Neural progenitor cell (in vitro differentiated cells): ENCODE measurements around the gene GIT2. TPM values are rescaled to one million over a fixed set of nuclear protein-coding genes. Genes with fewer than 3 reads are reported as not detected.

Source experiments
- DNase-seq: peaks from one replicate; pipeline ENCODE4 v3.0.0-alpha.2; 2016; ENCODE audit warnings: low spot score
- H2AFZ ChIP-seq: fragments of 200-600 bp; sonication (generic); replicated peaks from 2 replicates; pipeline ENCODE4 v1.6.1; 2016; ENCODE audit warnings: antibody characterized with exemption
- H3F3A ChIP-seq: fragments of 200-600 bp; sonication (generic); 2 replicates; pipeline ENCODE4 v1.6.1; 2016; ENCODE audit warnings: antibody characterized with exemption, low read depth
- H3K27ac ChIP-seq: fragments of 200-600 bp; sonication (generic); 2 replicates; pipeline ENCODE4 v1.5.1; 2016; ENCODE audit warnings: mild to moderate bottlenecking
- H3K27me3 ChIP-seq: fragments of 200-600 bp; sonication (generic); 2 replicates; pipeline ENCODE4 v1.6.1; 2016; ENCODE audit warnings: mild to moderate bottlenecking, moderate library complexity
- H3K36me3 ChIP-seq: fragments of 200-600 bp; sonication (generic); 2 replicates; pipeline ENCODE4 v1.5.1; 2016
- H3K4me1 ChIP-seq: fragments of 200-600 bp; sonication (generic); 2 replicates; pipeline ENCODE4 v1.6.1; 2016; ENCODE audit warnings: mixed run types
- H3K4me2 ChIP-seq: fragments of 200-600 bp; sonication (generic); 2 replicates; pipeline ENCODE4 v1.6.1; 2016
- H3K4me3 ChIP-seq: fragments of 200-600 bp; sonication (generic); 2 replicates; pipeline ENCODE4 v1.5.1; 2016
- H3K79me2 ChIP-seq: fragments of 200-600 bp; sonication (generic); 2 replicates; pipeline ENCODE4 v1.6.1; 2016; ENCODE audit warnings: low read depth
- H3K9ac ChIP-seq: fragments of 200-600 bp; sonication (generic); 2 replicates; pipeline ENCODE4 v1.6.1; 2016
- H3K9me3 ChIP-seq: fragments of 200-600 bp; sonication (generic); 2 replicates; pipeline ENCODE4 v1.5.1; 2016; ENCODE audit warnings: low read depth
- H4K20me1 ChIP-seq: fragments of 200-600 bp; sonication (generic); 2 replicates; pipeline ENCODE4 v1.6.1; 2016; ENCODE audit warnings: low read depth
- H3K27ac Mint-ChIP-seq: 3 replicates; pipeline ENCODE4 v1.8.0; 2021; ENCODE audit warnings: mixed read lengths
- H3K27me3 Mint-ChIP-seq: 2 replicates; pipeline ENCODE4 v1.8.0; 2022; ENCODE audit warnings: low read depth, mild to moderate bottlenecking, inconsistent platforms, moderate library complexity, mixed read lengths; ENCODE audit not compliant: insufficient read depth
- H3K36me3 Mint-ChIP-seq: 3 replicates; pipeline ENCODE4 v1.8.0; 2021; ENCODE audit warnings: mixed read lengths
- H3K4me1 Mint-ChIP-seq: 3 replicates; pipeline ENCODE4 v1.8.0; 2021; ENCODE audit warnings: mixed read lengths
- H3K4me3 Mint-ChIP-seq: 3 replicates; pipeline ENCODE4 v1.8.0; 2021; ENCODE audit warnings: mild to moderate bottlenecking, moderate library complexity, mixed read lengths
- H3K9me3 Mint-ChIP-seq: 3 replicates; pipeline ENCODE4 v1.8.0; 2020; ENCODE audit warnings: mixed read lengths
- CTCF ChIP-seq: fragments of 200-600 bp; sonication (generic); IDR thresholded peaks from 2 replicates; pipeline ENCODE4 v1.5.1; 2017; ENCODE audit warnings: antibody characterized with exemption, mild to moderate bottlenecking
- EZH2 ChIP-seq: fragments of 200-600 bp; sonication (generic); IDR thresholded peaks from 2 replicates; pipeline ENCODE4 v1.6.1; 2017; ENCODE audit warnings: antibody characterized with exemption, mild to moderate bottlenecking, moderate library complexity
- EZH2phosphoT487 ChIP-seq: fragments of 200-600 bp; sonication (generic); IDR thresholded peaks from 2 replicates; pipeline ENCODE4 v1.6.1; 2017; ENCODE audit warnings: antibody characterized with exemption
- total RNA-seq: library from RNA; depleted of rRNA; stranded (reverse); fragments of >200 nt; gene quantifications from 2 replicates; pipeline ENCODE4 v1.2.3, GENCODE V29; 2015; ENCODE audit warnings: low replicate concordance

GIT2 gene
- total RNA-seq, 1 donor from 2014 or later: 28.5 TPM

- Histone ChIP-seq H3K4me3 (no peak overlapping the region), H3K9me3 (no peaks in the 10 kb centered on the region), H3K4me1 (peaks cover 5% of the 10 kb centered on the region), H4K20me1 (no peaks in the 10 kb centered on the region), H3F3A (peaks cover 6% of the 10 kb centered on the region), H2AFZ (no peak overlapping the region), H3K27ac (peak overlapping the region; percentile 47), H3K9ac (no peak overlapping the region), H3K79me2 (no peaks in the 10 kb centered on the region), H3K4me2 (peak overlapping the region; percentile 10), H3K36me3 (no peaks in the 10 kb centered on the region), H3K27me3 (no peaks in the 10 kb centered on the region)
- Mint-ChIP-seq H3K27me3 (peaks cover 8% of the 10 kb centered on the region), H3K4me1 (peaks cover 8% of the 10 kb centered on the region), H3K9me3 (no peaks in the 10 kb centered on the region), H3K36me3 (peaks cover 17% of the 10 kb centered on the region), H3K4me3 (no peak overlapping the region), H3K27ac (no peak overlapping the region)
- DNase-seq: peak; percentile 7
- no peak for TF ChIP-seq CTCF
- no peak for TF ChIP-seq EZH2phosphoT487
- no peak for TF ChIP-seq EZH2
Measured at GRCh38 chr12:110023059-110023980, 27.2 kb upstream of the GIT2 start.

DNA sequence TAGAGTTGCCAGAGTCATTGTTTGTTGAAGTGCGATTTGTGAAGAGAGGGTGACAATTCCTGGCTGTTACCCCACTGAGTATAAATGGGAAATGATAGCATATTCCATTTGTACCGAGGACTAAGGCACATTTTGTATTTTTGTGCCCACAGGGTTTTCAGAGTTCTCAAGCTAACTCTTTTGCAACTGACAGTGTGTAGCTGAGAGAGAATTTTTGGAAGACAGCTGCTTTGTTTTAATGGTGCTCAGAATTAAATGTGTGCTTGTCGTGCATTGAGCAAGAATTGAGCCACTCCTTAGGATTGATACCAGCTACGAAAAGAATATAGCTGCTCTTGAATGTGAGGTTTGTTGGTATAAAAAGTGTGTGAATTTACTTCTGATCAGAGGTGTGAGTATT lies 24.8 kb upstream of the GIT2 start:
- no peaks in the 10 kb centered on the region for H3K36me3 ChIP-seq
- H3K27ac ChIP-seq: no peak overlapping the region
- DNase-seq: no peak
- H3K79me2 ChIP-seq: no peaks in the 10 kb centered on the region
- H3K4me1 ChIP-seq: peaks cover 5% of the 10 kb centered on the region
- H2AFZ ChIP-seq: no peak overlapping the region
- H3K27me3 ChIP-seq: no peaks in the 10 kb centered on the region
- H3K4me3 ChIP-seq: no peak overlapping the region
- TF ChIP-seq CTCF: no peak
- TF ChIP-seq EZH2: no peak
- no peak for TF ChIP-seq EZH2phosphoT487
- H4K20me1 ChIP-seq: no peaks in the 10 kb centered on the region
- H3K9ac ChIP-seq: no peak overlapping the region
- Mint-ChIP-seq H3K36me3 (peaks cover 8% of the 10 kb centered on the region), H3K27me3 (peaks cover 8% of the 10 kb centered on the region), H3K9me3 (no peaks in the 10 kb centered on the region), H3K4me3 (no peak overlapping the region), H3K27ac (no peak overlapping the region), H3K4me1 (peaks cover 8% of the 10 kb centered on the region)
- H3K4me2 ChIP-seq: no peak overlapping the region
- H3K9me3 ChIP-seq: no peaks in the 10 kb centered on the region
- H3F3A ChIP-seq: peaks cover 6% of the 10 kb centered on the region

GRCh38 chr12:110015132-110015531 lies 19.0 kb upstream of the GIT2 start:
- Mint-ChIP-seq H3K27me3 (no peaks in the 10 kb centered on the region), H3K4me3 (no peak overlapping the region), H3K9me3 (no peaks in the 10 kb centered on the region), H3K36me3 (peaks cover 9% of the 10 kb centered on the region), H3K27ac (no peak overlapping the region), H3K4me1 (no peaks in the 10 kb centered on the region)
- Histone ChIP-seq H3K4me2 (no peak overlapping the region), H3K4me1 (no peaks in the 10 kb centered on the region), H3K36me3 (no peaks in the 10 kb centered on the region), H3F3A (peaks cover 4% of the 10 kb centered on the region), H3K27ac (no peak overlapping the region), H3K9me3 (no peaks in the 10 kb centered on the region), H3K4me3 (no peak overlapping the region), H2AFZ (no peak overlapping the region), H3K9ac (no peak overlapping the region), H3K27me3 (no peaks in the 10 kb centered on the region), H4K20me1 (no peaks in the 10 kb centered on the region), H3K79me2 (no peaks in the 10 kb centered on the region)
- TF ChIP-seq EZH2phosphoT487: no peak
- no peak for TF ChIP-seq EZH2
- no peak for TF ChIP-seq CTCF
- DNase-seq: no peak
